WTC11 (cell line): ENCODE data around the gene ROBO1.
"Not testable (repeated sequence)": the region's sequence is repeated elsewhere in the genome, so short reads cannot be mapped to it uniquely, and the experiment has no call there.

ENCODE experiments used
- PRRX2 ChIP-seq: fragments of 250-450 bp; sonication (Bioruptor Pico); IDR thresholded peaks from 2 replicates; pipeline ENCODE4 v1.8.0; 2021; ENCODE audit warnings: mild to moderate bottlenecking
- TF ChIP-seq, protein P1 (sequence below): fragments of 200-600 bp; IDR thresholded peaks from 2 replicates; pipeline ENCODE4 v1.8.0; 2022; ENCODE audit warnings: antibody characterized with exemption
- TF ChIP-seq, protein P2 (sequence below): sonication (generic); formaldehyde crosslinking; IDR thresholded peaks from 2 replicates; pipeline ENCODE4 v1.8.1; 2022; ENCODE audit warnings: missing genetic modification reagents, borderline replicate concordance
- TF ChIP-seq, protein P3 (sequence below): sonication (generic); formaldehyde crosslinking; IDR thresholded peaks from 2 replicates; pipeline ENCODE4 v1.8.1; 2022; ENCODE audit warnings: low read depth, mild to moderate bottlenecking, moderate library complexity, missing genetic modification reagents, borderline replicate concordance
- TF ChIP-seq, protein P4 (sequence below): sonication (generic); formaldehyde crosslinking; IDR thresholded peaks from 2 replicates; pipeline ENCODE4 v1.8.0; 2022; ENCODE audit warnings: mild to moderate bottlenecking, missing genetic modification reagents

DNA sequence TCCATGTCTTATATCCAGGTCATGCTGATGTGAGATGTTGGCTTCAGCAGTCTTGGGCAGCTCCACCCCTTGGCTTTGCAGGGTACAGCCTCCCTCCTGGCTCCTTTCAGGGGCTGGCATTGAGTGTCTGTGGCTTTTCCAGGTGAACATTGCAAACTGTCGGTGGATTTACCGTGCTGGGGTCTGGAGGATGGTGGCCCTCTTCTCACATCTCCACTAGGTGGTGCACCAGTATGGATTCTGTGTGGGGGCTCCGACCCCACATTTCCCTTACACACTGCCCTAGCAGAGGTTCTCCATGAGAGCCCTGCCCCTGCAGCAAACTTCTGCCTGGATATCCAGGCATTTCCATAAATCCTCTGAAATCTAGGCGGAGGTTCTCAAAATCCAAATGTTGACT lies 22.4 kb upstream of the ROBO1 start:
- TF ChIP-seq, protein P1, sequence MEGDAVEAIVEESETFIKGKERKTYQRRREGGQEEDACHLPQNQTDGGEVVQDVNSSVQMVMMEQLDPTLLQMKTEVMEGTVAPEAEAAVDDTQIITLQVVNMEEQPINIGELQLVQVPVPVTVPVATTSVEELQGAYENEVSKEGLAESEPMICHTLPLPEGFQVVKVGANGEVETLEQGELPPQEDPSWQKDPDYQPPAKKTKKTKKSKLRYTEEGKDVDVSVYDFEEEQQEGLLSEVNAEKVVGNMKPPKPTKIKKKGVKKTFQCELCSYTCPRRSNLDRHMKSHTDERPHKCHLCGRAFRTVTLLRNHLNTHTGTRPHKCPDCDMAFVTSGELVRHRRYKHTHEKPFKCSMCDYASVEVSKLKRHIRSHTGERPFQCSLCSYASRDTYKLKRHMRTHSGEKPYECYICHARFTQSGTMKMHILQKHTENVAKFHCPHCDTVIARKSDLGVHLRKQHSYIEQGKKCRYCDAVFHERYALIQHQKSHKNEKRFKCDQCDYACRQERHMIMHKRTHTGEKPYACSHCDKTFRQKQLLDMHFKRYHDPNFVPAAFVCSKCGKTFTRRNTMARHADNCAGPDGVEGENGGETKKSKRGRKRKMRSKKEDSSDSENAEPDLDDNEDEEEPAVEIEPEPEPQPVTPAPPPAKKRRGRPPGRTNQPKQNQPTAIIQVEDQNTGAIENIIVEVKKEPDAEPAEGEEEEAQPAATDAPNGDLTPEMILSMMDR = peak; percentile 53; the same call in 1 of the 2 replicates
- TF ChIP-seq, protein P2, sequence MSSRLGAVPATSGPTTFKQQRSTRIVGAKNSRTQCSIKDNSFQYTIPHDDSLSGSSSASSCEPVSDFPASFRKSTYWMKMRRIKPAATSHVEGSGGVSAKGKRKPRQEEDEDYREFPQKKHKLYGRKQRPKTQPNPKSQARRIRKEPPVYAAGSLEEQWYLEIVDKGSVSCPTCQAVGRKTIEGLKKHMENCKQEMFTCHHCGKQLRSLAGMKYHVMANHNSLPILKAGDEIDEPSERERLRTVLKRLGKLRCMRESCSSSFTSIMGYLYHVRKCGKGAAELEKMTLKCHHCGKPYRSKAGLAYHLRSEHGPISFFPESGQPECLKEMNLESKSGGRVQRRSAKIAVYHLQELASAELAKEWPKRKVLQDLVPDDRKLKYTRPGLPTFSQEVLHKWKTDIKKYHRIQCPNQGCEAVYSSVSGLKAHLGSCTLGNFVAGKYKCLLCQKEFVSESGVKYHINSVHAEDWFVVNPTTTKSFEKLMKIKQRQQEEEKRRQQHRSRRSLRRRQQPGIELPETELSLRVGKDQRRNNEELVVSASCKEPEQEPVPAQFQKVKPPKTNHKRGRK = not testable (repeated sequence)
- TF ChIP-seq, protein P3, sequence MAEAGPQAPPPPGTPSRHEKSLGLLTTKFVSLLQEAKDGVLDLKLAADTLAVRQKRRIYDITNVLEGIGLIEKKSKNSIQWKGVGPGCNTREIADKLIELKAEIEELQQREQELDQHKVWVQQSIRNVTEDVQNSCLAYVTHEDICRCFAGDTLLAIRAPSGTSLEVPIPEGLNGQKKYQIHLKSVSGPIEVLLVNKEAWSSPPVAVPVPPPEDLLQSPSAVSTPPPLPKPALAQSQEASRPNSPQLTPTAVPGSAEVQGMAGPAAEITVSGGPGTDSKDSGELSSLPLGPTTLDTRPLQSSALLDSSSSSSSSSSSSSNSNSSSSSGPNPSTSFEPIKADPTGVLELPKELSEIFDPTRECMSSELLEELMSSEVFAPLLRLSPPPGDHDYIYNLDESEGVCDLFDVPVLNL (CRISPR knock-in tag) = not testable (repeated sequence)
- TF ChIP-seq, protein P4, sequence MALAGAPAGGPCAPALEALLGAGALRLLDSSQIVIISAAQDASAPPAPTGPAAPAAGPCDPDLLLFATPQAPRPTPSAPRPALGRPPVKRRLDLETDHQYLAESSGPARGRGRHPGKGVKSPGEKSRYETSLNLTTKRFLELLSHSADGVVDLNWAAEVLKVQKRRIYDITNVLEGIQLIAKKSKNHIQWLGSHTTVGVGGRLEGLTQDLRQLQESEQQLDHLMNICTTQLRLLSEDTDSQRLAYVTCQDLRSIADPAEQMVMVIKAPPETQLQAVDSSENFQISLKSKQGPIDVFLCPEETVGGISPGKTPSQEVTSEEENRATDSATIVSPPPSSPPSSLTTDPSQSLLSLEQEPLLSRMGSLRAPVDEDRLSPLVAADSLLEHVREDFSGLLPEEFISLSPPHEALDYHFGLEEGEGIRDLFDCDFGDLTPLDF (CRISPR knock-in tag) = not testable (repeated sequence)
- not testable (repeated sequence) for TF ChIP-seq PRRX2 (CRISPR knock-in tag)
